DND-41 (cell line): ENCODE measurements around the gene GPR42.
A peak's percentile ranks its signal among the peaks of the same experiment; 100 is the strongest.

Experiments used
- ATAC-seq: fragments of 200-7000 bp; cut with Tn5 transposase; 3 replicates; pipeline ENCODE4 v1.9.1; 2021; ENCODE audit warnings: low read depth; ENCODE audit not compliant: insufficient read depth
- DNase-seq: peaks from one replicate; pipeline ENCODE4 v3.0.0-alpha.2; 2020
- H2AFZ ChIP-seq: 2 replicates; pipeline ENCODE4 v1.6.0; 2012; ENCODE audit warnings: low read depth, low read length
- H3K27ac ChIP-seq: 2 replicates; pipeline ENCODE4 v1.5.1; 2012; ENCODE audit warnings: low read length, inconsistent platforms
- H3K27me3 ChIP-seq: fragments of 200-600 bp; sonication (generic); 2 replicates; pipeline ENCODE4 v1.6.0; 2012; ENCODE audit warnings: low read length, mild to moderate bottlenecking, inconsistent platforms; ENCODE audit not compliant: insufficient read depth, poor library complexity
- H3K36me3 ChIP-seq: 2 replicates; pipeline ENCODE4 v1.5.1; 2012; ENCODE audit warnings: low read length, inconsistent platforms; ENCODE audit not compliant: insufficient read depth
- H3K4me1 ChIP-seq: 2 replicates; pipeline ENCODE4 v1.5.1; 2012; ENCODE audit warnings: mild to moderate bottlenecking, low read length; ENCODE audit not compliant: insufficient read depth
- H3K4me2 ChIP-seq: 2 replicates; pipeline ENCODE4 v1.6.0; 2012; ENCODE audit warnings: mild to moderate bottlenecking, moderate library complexity, low read length, inconsistent platforms; ENCODE audit not compliant: insufficient read depth
- H3K4me3 ChIP-seq, 2 experiments: fragments of 200-600 bp in 1 of 2; shearing (Covaris generic) in 1 of 2; 2 replicates each; pipeline ENCODE4 v1.5.1; 2012 to 2016; ENCODE audit warnings: inconsistent platforms in 2 of 2, low read length in 2 of 2, mild to moderate bottlenecking in 2 of 2, low read depth in 1 of 2, moderate library complexity in 1 of 2
- H3K79me2 ChIP-seq: 2 replicates; pipeline ENCODE4 v1.6.0; 2012; ENCODE audit warnings: low read length, inconsistent platforms; ENCODE audit not compliant: insufficient read depth
- H3K9ac ChIP-seq: 2 replicates; pipeline ENCODE4 v1.6.0; 2012; ENCODE audit warnings: low read depth, mild to moderate bottlenecking, inconsistent platforms, low read length, moderate library complexity
- H3K9me3 ChIP-seq: 2 replicates; pipeline ENCODE4 v1.5.1; 2012; ENCODE audit warnings: low read length, moderate library complexity, mild to moderate bottlenecking, inconsistent platforms; ENCODE audit not compliant: insufficient read depth, severe bottlenecking
- H4K20me1 ChIP-seq: 2 replicates; pipeline ENCODE4 v1.6.0; 2012; ENCODE audit warnings: low read length; ENCODE audit not compliant: insufficient read depth
- EZH2 ChIP-seq: IDR thresholded peaks from 3 replicates; pipeline ENCODE4 v1.6.1; 2012; ENCODE audit warnings: borderline replicate concordance, low read depth, mild to moderate bottlenecking, moderate library complexity, low read length, inconsistent platforms; ENCODE audit not compliant: severe bottlenecking
- TF ChIP-seq, protein P1 (sequence below): IDR thresholded peaks from 2 replicates; pipeline ENCODE4 v1.5.1; 2012; ENCODE audit warnings: borderline replicate concordance, low read length, moderate library complexity, mild to moderate bottlenecking; ENCODE audit not compliant: poor library complexity, severe bottlenecking; ENCODE audit errors: extremely low read depth

Gene GPR42

DNA sequence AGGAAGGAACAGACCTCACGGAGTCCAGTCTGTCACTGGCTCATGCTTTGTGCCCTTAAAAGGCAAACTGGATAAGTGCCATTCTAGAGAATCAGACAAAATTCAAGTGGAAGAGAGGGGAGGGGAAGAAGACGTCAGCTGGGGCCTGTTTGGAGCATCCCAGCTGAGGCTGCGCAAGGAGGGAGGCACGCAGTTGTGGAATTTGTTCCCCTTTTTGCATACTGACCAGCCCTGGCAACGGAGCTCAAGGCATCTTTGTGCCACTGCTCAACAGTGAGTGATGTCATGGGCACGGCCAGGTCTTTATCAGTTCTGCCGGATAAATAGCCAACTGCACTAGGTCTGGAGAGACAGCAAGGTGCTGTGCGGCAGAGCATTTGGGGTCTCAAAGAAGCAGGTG is at the start of gene GPR42:
Gene GPR42, plus strand, starts transcription at position 347 of the 400 bp plus-strand sequence. CDS start 292 bp downstream, outside the sequence.
- no peak for DNase-seq
- TF ChIP-seq, protein P1, sequence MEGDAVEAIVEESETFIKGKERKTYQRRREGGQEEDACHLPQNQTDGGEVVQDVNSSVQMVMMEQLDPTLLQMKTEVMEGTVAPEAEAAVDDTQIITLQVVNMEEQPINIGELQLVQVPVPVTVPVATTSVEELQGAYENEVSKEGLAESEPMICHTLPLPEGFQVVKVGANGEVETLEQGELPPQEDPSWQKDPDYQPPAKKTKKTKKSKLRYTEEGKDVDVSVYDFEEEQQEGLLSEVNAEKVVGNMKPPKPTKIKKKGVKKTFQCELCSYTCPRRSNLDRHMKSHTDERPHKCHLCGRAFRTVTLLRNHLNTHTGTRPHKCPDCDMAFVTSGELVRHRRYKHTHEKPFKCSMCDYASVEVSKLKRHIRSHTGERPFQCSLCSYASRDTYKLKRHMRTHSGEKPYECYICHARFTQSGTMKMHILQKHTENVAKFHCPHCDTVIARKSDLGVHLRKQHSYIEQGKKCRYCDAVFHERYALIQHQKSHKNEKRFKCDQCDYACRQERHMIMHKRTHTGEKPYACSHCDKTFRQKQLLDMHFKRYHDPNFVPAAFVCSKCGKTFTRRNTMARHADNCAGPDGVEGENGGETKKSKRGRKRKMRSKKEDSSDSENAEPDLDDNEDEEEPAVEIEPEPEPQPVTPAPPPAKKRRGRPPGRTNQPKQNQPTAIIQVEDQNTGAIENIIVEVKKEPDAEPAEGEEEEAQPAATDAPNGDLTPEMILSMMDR, result no peak
- no peak for TF ChIP-seq EZH2
- Histone ChIP-seq H2AFZ (no peak within 1 kb of the TSS), H3K4me3 (no peak within 1 kb of the TSS), H3K36me3 (no peaks in the 10 kb centered on the region), H3K79me2 (no peaks in the 10 kb centered on the region), H3K27me3 (no peaks in the 10 kb centered on the region), H3K4me2 (no peak within 1 kb of the TSS), H3K27ac (no peak within 1 kb of the TSS), H4K20me1 (no peaks in the 10 kb centered on the region), H3K4me1 (no peaks in the 10 kb centered on the region), H3K9ac (no peak within 1 kb of the TSS), H3K9me3 (no peaks in the 10 kb centered on the region)
- no peak for ATAC-seq

DNA sequence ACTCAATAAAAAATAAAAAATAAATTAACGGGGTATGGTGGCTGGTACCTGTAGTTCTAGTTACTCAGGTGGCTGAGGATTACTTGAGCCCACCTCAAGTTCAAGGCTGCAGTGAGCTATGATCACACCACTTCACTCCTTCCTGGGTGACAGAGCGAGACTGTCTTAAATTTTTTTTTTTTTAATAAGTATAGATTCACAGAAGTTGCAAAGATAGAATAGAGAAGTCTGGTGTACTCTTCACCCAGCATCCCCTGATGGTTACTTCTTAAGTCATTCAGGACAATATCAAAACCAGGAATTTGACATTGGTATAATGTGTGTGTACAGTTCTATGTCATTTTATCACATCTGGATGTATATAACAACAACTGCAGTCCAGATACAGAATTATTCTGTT is 49.6 kb upstream of the GPR42 start:
- TF ChIP-seq, protein P1, result no peak
- no peak for TF ChIP-seq EZH2
- no peak for DNase-seq
- Histone ChIP-seq H3K4me2 (no peak overlapping the region), H3K4me3 (no peak overlapping the region), H3K79me2 (no peaks in the 10 kb centered on the region), H3K9ac (no peak overlapping the region), H3K36me3 (no peaks in the 10 kb centered on the region), H3K27ac (no peak overlapping the region), H3K27me3 (peaks cover 4% of the 10 kb centered on the region), H3K4me1 (no peaks in the 10 kb centered on the region), H4K20me1 (no peaks in the 10 kb centered on the region), H3K9me3 (no peaks in the 10 kb centered on the region), H2AFZ (no peak overlapping the region)
- no peak for ATAC-seq

GRCh38 chr19:35322014-35322413 is 48.9 kb upstream of the GPR42 start:
- H3K4me1 ChIP-seq, result no peaks in the 10 kb centered on the region
- DNase-seq (no peak), ATAC-seq (no peak)
- no peak overlapping the region for H3K9ac ChIP-seq
- H4K20me1 ChIP-seq, result 0 out of 2 replicates have a peak, but pooled peaks cover 3% of the 10 kb centered on the region
- no peak overlapping the region for H3K27ac ChIP-seq
- H3K36me3 ChIP-seq, result no peaks in the 10 kb centered on the region
- no peak overlapping the region for H3K4me3 ChIP-seq
- H3K27me3 ChIP-seq, result peaks cover 4% of the 10 kb centered on the region
- H3K9me3 ChIP-seq, result no peaks in the 10 kb centered on the region
- H3K4me2 ChIP-seq, result no peak overlapping the region
- no peak for TF ChIP-seq EZH2
- TF ChIP-seq, protein P1, result no peak
- no peak overlapping the region for H2AFZ ChIP-seq
- no peaks in the 10 kb centered on the region for H3K79me2 ChIP-seq

GRCh38 chr19:35327642-35328041 is 43.2 kb upstream of the GPR42 start:
- Histone ChIP-seq H3K9ac (no peak overlapping the region), H2AFZ (no peak overlapping the region), H3K9me3 (no peaks in the 10 kb centered on the region), H3K79me2 (no peaks in the 10 kb centered on the region), H4K20me1 (0 out of 2 replicates have a peak, but pooled peaks cover 3% of the 10 kb centered on the region), H3K36me3 (no peaks in the 10 kb centered on the region), H3K27me3 (peaks cover 6% of the 10 kb centered on the region), H3K4me1 (no peaks in the 10 kb centered on the region), H3K4me2 (no peak overlapping the region), H3K27ac (no peak overlapping the region), H3K4me3 (no peak overlapping the region)
- ATAC-seq (no peak), DNase-seq (no peak)
- no peak for TF ChIP-seq EZH2
- TF ChIP-seq, protein P1, result peak; percentile 34
